Measurements from ENCODE around the gene SLC38A4. TPM values are rescaled to one million over a fixed set of nuclear protein-coding genes. Genes with fewer than 3 reads are reported as not detected.

Gene SLC38A4
- total and polyA plus RNA-seq, 2 of the 8 experiments (the other 6 are each of a cell fraction or from before 2014, with no cell fraction given), result 6.7 to 15.4 TPM

GRCh38 chr12:46794593-46795190, 31.1 kb downstream of the SLC38A4 start:
- no peak overlapping the region for H3K18ac ChIP-seq (ENCODE audit: extremely low read depth, low read length)
- no peaks in the 10 kb centered on the region; the same call in 1 of the 2 replicates for H3K23me2 ChIP-seq (ENCODE audit: low read depth, low read length)
- TF ChIP-seq YY1 (IDR thresholded peaks at IDR 0.05; ENCODE audit: low read depth, low read length) (no peak), CTBP2 (IDR thresholded peaks at IDR 0.05; ENCODE audit: borderline replicate concordance, insufficient read depth, insufficient read length, low read length) (no peak), JUND (IDR thresholded peaks at IDR 0.05; ENCODE audit: low read length) (no peak), RNF2 (IDR thresholded peaks at IDR 0.05; ENCODE audit: borderline replicate concordance, low read depth, low read length, missing control alignments, poor library complexity, severe bottlenecking) (no peak), KDM1A (IDR thresholded peaks at IDR 0.05; ENCODE audit: borderline replicate concordance, low read length) (no peak), MAFK (IDR thresholded peaks at IDR 0.05; ENCODE audit: low read depth, low read length) (no peak), SIX5 (IDR thresholded peaks at IDR 0.05; ENCODE audit: low read depth, low read length) (no peak), TAF1 (IDR thresholded peaks at IDR 0.05; ENCODE audit: low read depth, low read length) (no peak), POU5F1 (IDR thresholded peaks at IDR 0.05; ENCODE audit: low read depth, low read length) (no peak), CHD2 (IDR thresholded peaks at IDR 0.05; ENCODE audit: low read length) (no peak), TCF12 (IDR thresholded peaks at IDR 0.05; ENCODE audit: low read depth, low read length) (no peak), GTF2F1 (IDR thresholded peaks at IDR 0.05; ENCODE audit: borderline replicate concordance, low read depth, low read length) (no peak), HDAC2 (IDR thresholded peaks at IDR 0.05; ENCODE audit: borderline replicate concordance in 1 of 2, low read depth in 2 of 2, low read length in 2 of 2) (no peak), TBP (IDR thresholded peaks at IDR 0.05; ENCODE audit: low read depth, low read length) (no peak), HDAC6 (IDR thresholded peaks at IDR 0.05; ENCODE audit: low read depth, low read length) (no peak)
- no peaks in the 10 kb centered on the region for H3K9me3 ChIP-seq (ENCODE audit: insufficient read depth in 2 of 2, low read depth in 1 of 2, low read length in 1 of 2)
- DNase-seq (ENCODE audit: low read depth in 1 of 2, low spot score in 2 of 2) (no peak), FAIRE-seq (no peak)
- H3K79me1 ChIP-seq (ENCODE audit: low read depth, low read length), result no peaks in the 10 kb centered on the region
- no peak overlapping the region for H4K5ac ChIP-seq (ENCODE audit: insufficient read length, low read depth, low read length)
- no peak overlapping the region for H2BK15ac ChIP-seq (ENCODE audit: low read length)
- ChIA-PET POLR2A (ENCODE audit: partially characterized antibody) (no interaction called here), CTCF (ENCODE audit: partially characterized antibody) (no interaction called here)
- H2AK5ac ChIP-seq (ENCODE audit: low read depth, low read length), result no peak overlapping the region
- H3K79me2 ChIP-seq (ENCODE audit: control insufficient read depth in 1 of 2, insufficient read depth in 2 of 2, low read length in 2 of 2), result no peaks in the 10 kb centered on the region
- H3K14ac ChIP-seq (ENCODE audit: insufficient read length), result no peak overlapping the region
- no peak overlapping the region for H2BK20ac ChIP-seq (ENCODE audit: low read length)
- no peak overlapping the region for H4K91ac ChIP-seq (replicated peaks; ENCODE audit: insufficient read length, low read length)
- no peak overlapping the region for H3K23ac ChIP-seq (ENCODE audit: insufficient read length)
- H3K9ac ChIP-seq (replicated peaks in 1 of 4; ENCODE audit: extremely low read depth in 1 of 4, low read depth in 3 of 4, low read length in 3 of 4), result no peak overlapping the region
- no peaks in the 10 kb centered on the region for H3K27me3 ChIP-seq (replicated peaks in 1 of 4; ENCODE audit: control insufficient read depth in 3 of 4, extremely low read depth in 1 of 4, insufficient read depth in 3 of 4, low read length in 3 of 4)
- no peaks in the 10 kb centered on the region for H3K4me1 ChIP-seq (replicated peaks in 1 of 4; ENCODE audit: control insufficient read depth in 3 of 4, insufficient read depth in 4 of 4, low read length in 3 of 4)
- H3K4ac ChIP-seq (replicated peaks; ENCODE audit: insufficient read length, low read depth, low read length), result no peak overlapping the region
- WGBS, 2 experiments (ENCODE audit: extremely low coverage in 1 of 2, insufficient coverage in 1 of 2, insufficient read length in 1 of 2, insufficient replicate concordance in 2 of 2, low coverage in 1 of 2, low lambda C conversion rate in 2 of 2, missing lambda C conversion rate in 1 of 2), result 100% methylated on average over 1 of the region's 1 CpG; no CpG with 5 or more reads in 1 of the 2 experiments
- H3K36me3 ChIP-seq (ENCODE audit: control insufficient read depth in 2 of 4, insufficient read depth in 4 of 4, low read length in 3 of 4), result no peaks in the 10 kb centered on the region
- no peak overlapping the region for H2AFZ ChIP-seq (ENCODE audit: low read length)
- H2BK120ac ChIP-seq (replicated peaks; ENCODE audit: low read depth, low read length), result no peak overlapping the region
- no peak overlapping the region for H3K56ac ChIP-seq (replicated peaks; ENCODE audit: insufficient read length, low read depth, low read length)
- H3K27ac ChIP-seq (ENCODE audit: low read depth, low read length), result no peak overlapping the region
- no peak overlapping the region for H3K4me2 ChIP-seq (ENCODE audit: insufficient read depth in 1 of 2, low read depth in 2 of 2, low read length in 2 of 2)
- H2BK5ac ChIP-seq (ENCODE audit: low read depth, low read length), result no peak overlapping the region
- H4K20me1 ChIP-seq (replicated peaks in 1 of 2; ENCODE audit: control insufficient read depth in 1 of 2, insufficient read depth in 2 of 2, low read length in 2 of 2), result no peaks in the 10 kb centered on the region
- no peak overlapping the region for H2BK12ac ChIP-seq (ENCODE audit: low read depth, low read length)
- no peak overlapping the region for H4K8ac ChIP-seq (ENCODE audit: extremely low read depth, insufficient read depth, low read length)
- H3K4me3 ChIP-seq (ENCODE audit: extremely low read depth in 1 of 4, insufficient read depth in 2 of 4, low read depth in 3 of 4, low read length in 4 of 4), result no peak overlapping the region
